ENCODE data around the gene CNPY3.
"Not testable (repeated sequence)": the region's sequence is repeated elsewhere in the genome, so short reads cannot be mapped to it uniquely, and the experiment has no call there.

CNPY3 gene

DNA sequence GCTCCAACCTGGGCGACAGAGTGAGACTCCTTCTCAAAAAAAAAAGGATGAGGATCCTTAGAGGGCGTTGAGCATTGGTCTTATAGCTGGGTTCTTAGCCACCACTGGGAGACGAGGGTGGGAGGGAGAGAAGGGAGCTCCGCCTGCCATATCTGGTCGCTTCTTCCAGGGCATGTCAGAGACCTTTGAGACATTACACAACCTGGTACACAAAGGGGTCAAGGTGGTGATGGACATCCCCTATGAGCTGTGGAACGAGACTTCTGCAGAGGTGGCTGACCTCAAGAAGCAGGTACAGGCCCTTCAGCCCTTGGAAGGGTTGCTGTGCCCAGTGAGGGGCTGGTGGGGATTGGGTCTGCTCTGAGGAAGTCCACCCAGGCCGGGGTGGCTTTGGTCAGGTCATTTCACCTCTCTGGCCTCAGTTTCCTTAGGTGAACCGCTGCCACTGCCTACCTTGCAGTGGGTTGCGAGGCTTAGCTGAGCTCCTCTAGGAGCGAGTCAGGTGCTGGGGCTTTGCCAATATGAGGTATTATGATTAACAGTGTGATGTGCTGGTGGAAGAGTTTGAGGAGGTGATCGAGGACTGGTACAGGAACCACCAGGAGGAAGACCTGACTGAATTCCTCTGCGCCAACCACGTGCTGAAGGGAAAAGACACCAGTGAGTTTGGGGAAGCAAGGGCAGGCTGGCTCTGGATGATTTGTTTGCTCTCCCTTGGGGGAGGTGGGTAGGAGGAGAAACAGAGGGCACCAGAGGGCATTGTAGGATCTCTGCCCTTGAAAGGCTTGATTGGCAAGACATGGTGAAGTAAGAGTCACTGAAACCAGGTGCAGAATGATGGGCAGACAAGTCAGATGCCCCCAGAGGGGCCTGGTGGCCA, 8.5 kb downstream of the CNPY3 start:
- Histone ChIP-seq H3K4me1 (ENCODE audit: control insufficient read depth in 1 of 2, insufficient read depth in 2 of 2, low read length in 2 of 2) (peaks cover 2 to 12% of the 10 kb centered on the region in 2 donors), H3K9me3 (ENCODE audit: control insufficient read depth in 1 of 2, low read length in 2 of 2) (no peaks in the 10 kb centered on the region), H3K27me3 (ENCODE audit: control insufficient read depth in 1 of 2, insufficient read depth in 2 of 2, low read length in 2 of 2) (no peaks in the 10 kb centered on the region), H3K27ac (ENCODE audit: low read depth, low read length) (no peak overlapping the region), H3K36me3 (ENCODE audit: control insufficient read depth in 1 of 2, insufficient read depth in 2 of 2, low read length in 2 of 2) (peaks cover 37 to 63% of the 10 kb centered on the region in 2 donors), H3K4me3 (ENCODE audit: low read depth in 1 of 2, low read length in 2 of 2) (no peak overlapping the region), H3K9ac (ENCODE audit: low read depth in 1 of 2, low read length in 2 of 2) (no peak overlapping the region)

DNA sequence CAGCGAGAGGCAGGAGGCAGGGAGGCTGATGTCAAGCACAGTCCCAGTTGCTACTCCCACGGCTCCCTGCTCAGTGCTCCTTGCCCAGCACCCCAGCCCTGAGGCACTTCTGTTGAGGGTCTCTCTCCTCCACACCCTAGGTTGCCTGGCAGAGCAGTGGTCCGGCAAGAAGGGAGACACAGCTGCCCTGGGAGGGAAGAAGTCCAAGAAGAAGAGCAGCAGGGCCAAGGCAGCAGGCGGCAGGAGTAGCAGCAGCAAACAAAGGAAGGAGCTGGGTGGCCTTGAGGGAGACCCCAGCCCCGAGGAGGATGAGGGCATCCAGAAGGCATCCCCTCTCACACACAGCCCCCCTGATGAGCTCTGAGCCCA, 9.1 kb downstream of the CNPY3 start:
- H3K4me3 ChIP-seq (ENCODE audit: low read depth in 1 of 2, low read length in 2 of 2), result no peak overlapping the region
- peaks cover 37 to 63% of the 10 kb centered on the region in 2 donors for H3K36me3 ChIP-seq (ENCODE audit: control insufficient read depth in 1 of 2, insufficient read depth in 2 of 2, low read length in 2 of 2)

DNA sequence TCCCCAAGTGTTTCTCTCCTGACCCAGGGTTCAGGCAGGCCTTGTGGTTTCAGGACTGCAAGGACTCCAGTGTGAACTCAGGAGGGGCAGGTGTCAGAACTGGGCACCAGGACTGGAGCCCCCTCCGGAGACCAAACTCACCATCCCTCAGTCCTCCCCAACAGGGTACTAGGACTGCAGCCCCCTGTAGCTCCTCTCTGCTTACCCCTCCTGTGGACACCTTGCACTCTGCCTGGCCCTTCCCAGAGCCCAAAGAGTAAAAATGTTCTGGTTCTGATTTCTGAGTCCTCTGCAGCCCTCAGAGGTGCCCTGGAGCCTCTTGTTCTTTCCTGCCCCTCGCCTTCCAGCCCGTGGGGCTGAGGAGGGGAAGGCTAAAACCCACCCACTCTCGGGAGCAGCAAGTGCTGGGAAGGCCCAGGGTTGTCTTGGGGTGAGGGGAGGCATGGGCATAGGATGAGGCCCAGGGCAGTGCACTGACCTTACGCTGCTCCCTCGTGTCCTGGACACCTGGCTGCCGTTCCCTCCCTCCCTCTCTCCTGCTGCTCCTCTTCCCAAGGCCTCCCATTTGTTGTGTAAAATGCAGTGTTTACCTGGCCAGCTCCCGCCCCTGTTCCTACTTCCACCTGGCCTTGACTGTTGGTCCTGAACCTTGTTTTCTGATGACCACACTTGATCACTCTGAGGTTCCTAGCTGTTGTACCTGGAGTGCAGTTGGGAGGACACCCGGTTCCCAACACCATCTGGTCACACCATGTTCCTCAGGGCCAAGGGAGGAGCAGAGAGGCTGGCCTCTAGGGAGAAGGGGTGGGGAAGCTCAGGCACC, 9.9 kb downstream of the CNPY3 start:
- no peaks in the 10 kb centered on the region for H3K9me3 ChIP-seq (ENCODE audit: control insufficient read depth in 1 of 2, low read length in 2 of 2)
- H3K27ac ChIP-seq (ENCODE audit: low read depth, low read length), result no peak overlapping the region
- peaks cover 37 to 62% of the 10 kb centered on the region in 2 donors for H3K36me3 ChIP-seq (ENCODE audit: control insufficient read depth in 1 of 2, insufficient read depth in 2 of 2, low read length in 2 of 2)
- H3K9ac ChIP-seq (ENCODE audit: low read depth in 1 of 2, low read length in 2 of 2), result no peak overlapping the region
- no peak overlapping the region for H3K4me3 ChIP-seq (ENCODE audit: low read depth in 1 of 2, low read length in 2 of 2)
- H3K27me3 ChIP-seq (ENCODE audit: control insufficient read depth in 1 of 2, insufficient read depth in 2 of 2, low read length in 2 of 2), result no peaks in the 10 kb centered on the region
- peaks cover 0 to 6% of the 10 kb centered on the region in 2 donors for H3K4me1 ChIP-seq (ENCODE audit: control insufficient read depth in 1 of 2, insufficient read depth in 2 of 2, low read length in 2 of 2)

More for the DNA sequence above, 9.1 kb downstream of the CNPY3 start:
- Histone ChIP-seq H3K9ac (ENCODE audit: low read depth in 1 of 2, low read length in 2 of 2) (no peak overlapping the region), H3K27me3 (ENCODE audit: control insufficient read depth in 1 of 2, insufficient read depth in 2 of 2, low read length in 2 of 2) (no peaks in the 10 kb centered on the region), H3K9me3 (ENCODE audit: control insufficient read depth in 1 of 2, low read length in 2 of 2) (no peaks in the 10 kb centered on the region), H3K27ac (ENCODE audit: low read depth, low read length) (no peak overlapping the region), H3K4me1 (ENCODE audit: control insufficient read depth in 1 of 2, insufficient read depth in 2 of 2, low read length in 2 of 2) (peaks cover 0 to 6% of the 10 kb centered on the region in 2 donors)

DNA sequence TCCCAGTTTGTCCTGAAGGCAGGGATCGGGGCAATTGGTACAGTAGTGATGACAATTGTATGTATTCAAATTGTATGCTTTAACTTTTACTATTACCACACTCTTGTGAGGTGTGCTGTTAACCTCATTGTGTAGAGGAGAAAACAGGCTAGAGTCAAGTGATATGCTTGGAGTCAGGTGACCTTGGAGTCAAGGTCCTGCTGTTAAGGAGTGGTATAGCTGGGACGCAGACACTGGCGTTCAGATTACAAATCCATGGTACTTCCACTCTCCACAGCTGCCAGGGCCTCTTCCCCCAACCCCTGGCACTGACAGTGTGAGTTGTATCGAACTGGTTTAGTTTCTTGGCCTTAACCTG, 10.5 kb downstream of the CNPY3 start:
- Histone ChIP-seq H3K9ac (ENCODE audit: low read depth in 1 of 2, low read length in 2 of 2) (no peak overlapping the region), H3K27ac (ENCODE audit: low read depth, low read length) (no peak overlapping the region), H3K36me3 (ENCODE audit: control insufficient read depth in 1 of 2, insufficient read depth in 2 of 2, low read length in 2 of 2) (peaks cover 33 to 56% of the 10 kb centered on the region in 2 donors), H3K9me3 (ENCODE audit: control insufficient read depth in 1 of 2, low read length in 2 of 2) (no peaks in the 10 kb centered on the region), H3K27me3 (ENCODE audit: control insufficient read depth in 1 of 2, insufficient read depth in 2 of 2, low read length in 2 of 2) (no peaks in the 10 kb centered on the region), H3K4me1 (ENCODE audit: control insufficient read depth in 1 of 2, insufficient read depth in 2 of 2, low read length in 2 of 2) (peaks cover 0 to 6% of the 10 kb centered on the region in 2 donors), H3K4me3 (ENCODE audit: low read depth in 1 of 2, low read length in 2 of 2) (no peak overlapping the region)

DNA sequence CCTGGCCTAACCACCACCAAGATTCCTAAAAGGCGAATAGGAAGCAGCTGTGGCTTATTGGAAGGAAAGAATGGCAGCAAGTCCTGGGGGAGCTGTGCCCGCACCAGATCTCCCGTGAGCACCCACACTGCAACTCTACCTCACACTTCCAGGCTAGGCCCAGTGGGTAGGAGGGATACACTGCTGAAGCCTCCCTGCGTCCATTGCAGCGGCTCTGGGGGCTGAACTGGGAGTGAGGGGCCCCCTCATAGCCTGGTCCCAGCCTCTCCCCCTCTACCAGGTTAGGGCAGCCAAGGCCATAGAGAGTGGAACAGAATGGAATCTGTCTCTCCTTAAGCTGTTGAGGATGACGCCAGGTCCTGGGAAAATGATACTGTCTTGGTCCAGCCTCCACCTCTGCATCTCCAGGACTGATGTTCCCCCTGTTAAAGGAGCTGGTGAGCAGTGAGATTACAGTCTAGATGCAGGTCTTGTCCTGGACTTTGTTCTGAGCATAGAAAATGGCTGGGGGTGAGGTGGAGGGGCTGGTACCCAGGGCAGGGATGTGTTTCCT, 11.3 kb downstream of the CNPY3 start:
- Histone ChIP-seq H3K4me3 (ENCODE audit: low read depth in 1 of 2, low read length in 2 of 2) (no peak overlapping the region), H3K4me1 (ENCODE audit: control insufficient read depth in 1 of 2, insufficient read depth in 2 of 2, low read length in 2 of 2) (peaks cover 0 to 6% of the 10 kb centered on the region in 2 donors), H3K36me3 (ENCODE audit: control insufficient read depth in 1 of 2, insufficient read depth in 2 of 2, low read length in 2 of 2) (peaks cover 28 to 52% of the 10 kb centered on the region in 2 donors), H3K27ac (ENCODE audit: low read depth, low read length) (no peak overlapping the region), H3K27me3 (ENCODE audit: control insufficient read depth in 1 of 2, insufficient read depth in 2 of 2, low read length in 2 of 2) (no peaks in the 10 kb centered on the region), H3K9ac (ENCODE audit: low read depth in 1 of 2, low read length in 2 of 2) (no peak overlapping the region), H3K9me3 (ENCODE audit: control insufficient read depth in 1 of 2, low read length in 2 of 2) (no peaks in the 10 kb centered on the region)

DNA sequence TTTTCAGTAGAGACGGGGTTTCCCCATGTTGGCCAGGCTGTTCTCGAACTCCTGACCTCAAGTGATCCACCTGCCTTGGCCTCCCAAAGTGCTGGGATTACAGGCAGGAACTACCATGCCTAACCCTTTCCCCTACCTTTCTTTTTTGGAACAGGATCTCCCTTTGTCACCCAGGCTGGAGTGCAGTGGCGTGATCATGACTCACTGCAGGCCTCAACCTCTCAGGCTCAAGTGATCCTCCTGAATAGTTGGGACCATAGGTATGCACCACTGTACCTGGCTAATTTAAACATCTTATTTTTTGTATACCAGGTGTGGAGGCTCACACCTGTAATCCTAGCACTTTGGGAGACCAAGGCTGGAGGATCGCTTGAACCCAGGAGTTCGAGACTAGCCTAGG, 12.1 kb downstream of the CNPY3 start:
- H3K27ac ChIP-seq (ENCODE audit: low read depth, low read length); H3K4me1 ChIP-seq (ENCODE audit: control insufficient read depth in 1 of 2, insufficient read depth in 2 of 2, low read length in 2 of 2); H3K9me3 ChIP-seq (ENCODE audit: control insufficient read depth in 1 of 2, low read length in 2 of 2); H3K9ac ChIP-seq (ENCODE audit: low read depth in 1 of 2, low read length in 2 of 2); H3K4me3 ChIP-seq (ENCODE audit: low read depth in 1 of 2, low read length in 2 of 2); H3K27me3 ChIP-seq (ENCODE audit: control insufficient read depth in 1 of 2, insufficient read depth in 2 of 2, low read length in 2 of 2): not testable (repeated sequence)
- peaks cover 22 to 44% of the 10 kb centered on the region in 2 donors for H3K36me3 ChIP-seq (ENCODE audit: control insufficient read depth in 1 of 2, insufficient read depth in 2 of 2, low read length in 2 of 2)

DNA sequence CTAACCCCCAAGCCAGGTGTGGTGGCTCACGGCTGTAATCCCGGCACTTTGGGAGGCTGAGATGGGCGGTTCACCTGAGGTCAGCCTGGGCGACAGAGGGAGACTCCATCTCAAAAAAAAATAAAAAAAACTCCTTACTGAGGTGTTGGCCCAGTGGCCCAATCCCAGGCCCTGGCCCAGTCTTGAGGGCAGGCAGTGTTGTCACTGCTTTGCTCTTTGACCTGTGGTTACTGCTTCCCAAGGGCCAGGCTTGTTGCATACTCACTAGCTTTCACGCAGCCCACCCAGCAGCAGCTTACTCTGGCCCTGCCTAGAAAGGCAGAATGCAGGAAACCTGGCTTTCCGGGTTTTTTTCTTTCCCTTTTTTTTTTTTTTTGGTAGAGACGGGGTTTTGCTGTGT, 13.2 kb downstream of the CNPY3 start:
- H3K4me3 ChIP-seq (ENCODE audit: low read depth in 1 of 2, low read length in 2 of 2), result no peak overlapping the region
- no peak overlapping the region for H3K27ac ChIP-seq (ENCODE audit: low read depth, low read length)
- H3K9ac ChIP-seq (ENCODE audit: low read depth in 1 of 2, low read length in 2 of 2), result no peak overlapping the region
- H3K4me1 ChIP-seq (ENCODE audit: control insufficient read depth in 1 of 2, insufficient read depth in 2 of 2, low read length in 2 of 2), result peaks cover 0 to 6% of the 10 kb centered on the region in 2 donors
- no peaks in the 10 kb centered on the region for H3K9me3 ChIP-seq (ENCODE audit: control insufficient read depth in 1 of 2, low read length in 2 of 2)
- peaks cover 14 to 37% of the 10 kb centered on the region in 2 donors for H3K36me3 ChIP-seq (ENCODE audit: control insufficient read depth in 1 of 2, insufficient read depth in 2 of 2, low read length in 2 of 2)
- H3K27me3 ChIP-seq (ENCODE audit: control insufficient read depth in 1 of 2, insufficient read depth in 2 of 2, low read length in 2 of 2), result no peaks in the 10 kb centered on the region

DNA sequence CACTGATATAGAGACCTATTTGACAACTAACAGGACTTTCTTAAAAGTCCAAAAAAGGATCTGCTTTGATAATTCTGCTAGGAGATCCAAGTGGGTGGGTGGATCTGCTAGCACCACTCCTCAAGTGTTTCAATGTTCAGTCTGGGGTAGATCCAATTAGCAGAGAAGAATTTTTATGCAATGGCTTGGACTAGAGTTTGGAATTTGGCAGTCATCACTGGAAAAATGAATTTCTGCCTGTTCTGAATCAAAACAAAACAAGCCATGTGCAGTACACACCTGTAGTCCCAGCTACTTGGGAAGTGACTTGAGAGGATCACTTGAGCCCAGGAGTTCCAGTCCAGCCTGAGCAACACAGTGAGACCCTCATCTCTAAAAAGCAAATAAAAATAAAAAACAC, 18.7 kb downstream of the CNPY3 start:
- H3K36me3 ChIP-seq (ENCODE audit: control insufficient read depth in 1 of 2, insufficient read depth in 2 of 2, low read length in 2 of 2), result peaks cover 0 to 3% of the 10 kb centered on the region in 2 donors
- H3K27ac ChIP-seq (ENCODE audit: low read depth, low read length), result no peak overlapping the region
- no peak overlapping the region for H3K9ac ChIP-seq (ENCODE audit: low read depth in 1 of 2, low read length in 2 of 2)
- no peak overlapping the region for H3K4me3 ChIP-seq (ENCODE audit: low read depth in 1 of 2, low read length in 2 of 2)
- H3K27me3 ChIP-seq (ENCODE audit: control insufficient read depth in 1 of 2, insufficient read depth in 2 of 2, low read length in 2 of 2), result no peaks in the 10 kb centered on the region
- no peaks in the 10 kb centered on the region for H3K4me1 ChIP-seq (ENCODE audit: control insufficient read depth in 1 of 2, insufficient read depth in 2 of 2, low read length in 2 of 2)
- no peaks in the 10 kb centered on the region for H3K9me3 ChIP-seq (ENCODE audit: control insufficient read depth in 1 of 2, low read length in 2 of 2)

DNA sequence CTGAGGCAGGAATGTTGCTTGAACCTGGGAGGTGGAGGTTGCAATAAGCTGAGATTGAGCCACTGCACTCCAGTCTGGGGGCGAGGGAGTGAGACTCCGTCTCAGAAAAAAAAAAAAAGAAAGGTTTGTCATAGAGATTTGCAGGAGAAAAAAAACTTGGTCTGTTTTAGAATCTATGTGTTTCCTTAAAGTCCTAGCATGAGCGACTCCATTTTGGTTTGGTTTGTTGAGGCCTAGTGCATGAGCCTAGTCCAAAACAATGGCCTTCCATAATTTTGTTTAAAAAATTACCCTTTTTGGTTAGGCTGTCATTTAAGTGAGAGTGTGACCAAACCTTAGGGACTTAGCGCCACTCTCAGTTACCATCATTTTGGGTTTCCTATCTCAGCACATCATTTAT, 23.1 kb downstream of the CNPY3 start:
- Histone ChIP-seq H3K27me3 (ENCODE audit: control insufficient read depth in 1 of 2, insufficient read depth in 2 of 2, low read length in 2 of 2) (no peaks in the 10 kb centered on the region), H3K9me3 (ENCODE audit: control insufficient read depth in 1 of 2, low read length in 2 of 2) (no peaks in the 10 kb centered on the region), H3K27ac (ENCODE audit: low read depth, low read length) (no peak overlapping the region), H3K36me3 (ENCODE audit: control insufficient read depth in 1 of 2, insufficient read depth in 2 of 2, low read length in 2 of 2) (no peaks in the 10 kb centered on the region), H3K4me1 (ENCODE audit: control insufficient read depth in 1 of 2, insufficient read depth in 2 of 2, low read length in 2 of 2) (no peaks in the 10 kb centered on the region), H3K4me3 (ENCODE audit: low read depth in 1 of 2, low read length in 2 of 2) (no peak overlapping the region), H3K9ac (ENCODE audit: low read depth in 1 of 2, low read length in 2 of 2) (no peak overlapping the region)

DNA sequence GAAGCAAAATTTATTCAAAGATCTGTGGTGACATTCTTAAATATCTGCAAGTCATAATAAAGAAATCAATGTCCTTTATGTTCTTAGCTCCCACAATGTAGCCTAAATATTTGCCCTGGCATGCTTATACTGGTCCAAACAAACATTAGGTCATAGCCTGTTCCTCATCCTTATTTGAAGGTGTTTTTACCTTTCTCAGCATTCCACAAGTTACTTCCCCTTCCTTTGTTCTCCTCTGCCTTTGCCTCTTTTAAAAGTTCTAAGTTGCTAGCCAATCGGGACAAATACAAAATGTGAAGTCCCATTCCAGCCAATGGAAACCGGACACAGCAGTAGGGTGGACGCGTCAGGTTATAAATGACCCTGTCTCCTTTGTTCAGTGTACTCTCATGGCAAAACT, 25.1 kb downstream of the CNPY3 start:
- not testable (repeated sequence) for H3K4me3 ChIP-seq (ENCODE audit: low read depth in 1 of 2, low read length in 2 of 2); H3K27ac ChIP-seq (ENCODE audit: low read depth, low read length)

More for the DNA sequence above, 25.1 kb downstream of the CNPY3 start:
- not testable (repeated sequence) for H3K36me3 ChIP-seq (ENCODE audit: control insufficient read depth in 1 of 2, insufficient read depth in 2 of 2, low read length in 2 of 2); H3K27me3 ChIP-seq (ENCODE audit: control insufficient read depth in 1 of 2, insufficient read depth in 2 of 2, low read length in 2 of 2); H3K9me3 ChIP-seq (ENCODE audit: control insufficient read depth in 1 of 2, low read length in 2 of 2); H3K9ac ChIP-seq (ENCODE audit: low read depth in 1 of 2, low read length in 2 of 2); H3K4me1 ChIP-seq (ENCODE audit: control insufficient read depth in 1 of 2, insufficient read depth in 2 of 2, low read length in 2 of 2)

All from duodenal mucosa (tissue), 2 donors.